OCI-LY1 (cell line): ENCODE measurements around the gene STAG1.

Experiments used
- H2AFZ ChIP-seq: fragments of 200-600 bp; sonication (generic), shearing (Covaris generic); 2 replicates; pipeline ENCODE4 v1.6.0; 2014; ENCODE audit warnings: antibody characterized with exemption, mild to moderate bottlenecking, low read length
- H3F3A ChIP-seq: fragments of 200-600 bp; sonication (generic), shearing (Covaris generic); 2 replicates; pipeline ENCODE4 v1.6.0; 2014; ENCODE audit warnings: mild to moderate bottlenecking, antibody characterized with exemption, low read length, moderate library complexity; ENCODE audit not compliant: insufficient read depth
- H3K27ac ChIP-seq: fragments of 200-600 bp; sonication (generic); 2 replicates; pipeline ENCODE4 v1.5.1; 2014; ENCODE audit warnings: low read length, mixed run types, mild to moderate bottlenecking, low read depth; ENCODE audit not compliant: poor library complexity, severe bottlenecking
- H3K27me3 ChIP-seq: fragments of 200-600 bp; sonication (generic); 2 replicates; pipeline ENCODE4 v1.6.0; 2014; ENCODE audit warnings: antibody characterized with exemption, mild to moderate bottlenecking, low read length, moderate library complexity; ENCODE audit not compliant: insufficient read depth
- H3K36me3 ChIP-seq: fragments of 200-600 bp; sonication (generic); 2 replicates; pipeline ENCODE4 v1.6.1; 2014; ENCODE audit warnings: mild to moderate bottlenecking, antibody characterized with exemption, low read length, moderate library complexity, mixed read lengths; ENCODE audit not compliant: insufficient read depth
- H3K4me1 ChIP-seq: fragments of 200-600 bp; sonication (generic); 2 replicates; pipeline ENCODE4 v1.5.1; 2014; ENCODE audit warnings: mild to moderate bottlenecking, low read length, moderate library complexity; ENCODE audit not compliant: insufficient read depth, severe bottlenecking
- H3K4me2 ChIP-seq: fragments of 200-600 bp; sonication (generic), shearing (Covaris generic); 2 replicates; pipeline ENCODE4 v1.6.1; 2014; ENCODE audit warnings: low read length
- H3K4me3 ChIP-seq: fragments of 200-600 bp; sonication (generic); 2 replicates; pipeline ENCODE4 v1.5.1; 2014; ENCODE audit warnings: low read length, low read depth, mild to moderate bottlenecking, mixed read lengths; ENCODE audit not compliant: poor library complexity, severe bottlenecking
- H3K79me2 ChIP-seq: fragments of 200-600 bp; shearing (Covaris generic); 2 replicates; pipeline ENCODE4 v1.6.1; 2016; ENCODE audit warnings: mixed run types, low read length, mixed read lengths; ENCODE audit not compliant: insufficient read depth
- H3K9ac ChIP-seq: fragments of 200-600 bp; sonication (generic), shearing (Covaris generic); 2 replicates; pipeline ENCODE4 v1.6.1; 2014; ENCODE audit warnings: mild to moderate bottlenecking, low read length, mixed read lengths
- H3K9me2 ChIP-seq: fragments of 200-600 bp; sonication (generic), shearing (Covaris generic); 2 replicates; pipeline ENCODE4 v1.6.1; 2014; ENCODE audit warnings: low read depth, mild to moderate bottlenecking, low read length, mixed read lengths
- H3K9me3 ChIP-seq: fragments of 200-600 bp; shearing (Covaris generic); 2 replicates; pipeline ENCODE4 v1.6.1; 2014; ENCODE audit warnings: low read length, mixed read lengths
- H4K20me1 ChIP-seq: fragments of 200-600 bp; sonication (generic), shearing (Covaris generic); 2 replicates; pipeline ENCODE4 v1.6.0; 2016; ENCODE audit warnings: mild to moderate bottlenecking, low read length; ENCODE audit not compliant: insufficient read depth
- EZH2 ChIP-seq: fragments of 200-600 bp; sonication (generic), shearing (Covaris generic); IDR thresholded peaks from 2 replicates; pipeline ENCODE4 v1.8.0; 2017; ENCODE audit warnings: borderline replicate concordance, mixed run types, mild to moderate bottlenecking, antibody characterized with exemption, low read length, moderate library complexity, mixed read lengths
- TF ChIP-seq, protein P1 (sequence below): fragments of 200-600 bp; sonication (generic), shearing (Covaris generic); IDR thresholded peaks from 2 replicates; pipeline ENCODE4 v1.5.1; 2017; ENCODE audit warnings: mild to moderate bottlenecking, antibody characterized with exemption, low read length, moderate library complexity, mixed read lengths

Gene STAG1

DNA sequence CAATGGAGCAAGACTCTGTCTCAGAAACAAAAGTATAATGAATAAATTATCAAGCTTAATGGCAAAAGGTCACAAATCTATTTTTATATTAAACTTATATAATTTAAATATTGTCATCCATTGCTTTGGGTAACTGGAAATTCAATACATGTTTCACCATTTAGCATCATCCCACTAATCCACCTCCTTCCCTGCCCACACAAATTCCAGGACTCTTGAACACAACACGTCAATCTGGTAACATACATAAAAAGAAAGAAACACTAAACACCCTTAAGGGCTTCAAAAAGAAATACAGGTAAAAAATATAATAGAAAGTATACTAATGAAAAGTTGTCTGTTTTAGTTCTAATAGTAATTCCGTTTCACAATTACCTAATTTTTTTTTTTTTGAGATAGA is 149.4 kb downstream of the STAG1 start:
- Histone ChIP-seq H3K4me3 (no peak overlapping the region), H3K36me3 (no peaks in the 10 kb centered on the region; the same call in 1 of the 2 replicates), H3K9ac (no peak overlapping the region), H3K4me1 (no peaks in the 10 kb centered on the region), H3K9me2 (no peaks in the 10 kb centered on the region), H3K9me3 (no peaks in the 10 kb centered on the region), H4K20me1 (no peaks in the 10 kb centered on the region), H3K27ac (no peak overlapping the region), H3K4me2 (no peak overlapping the region), H2AFZ (no peak overlapping the region), H3K27me3 (no peaks in the 10 kb centered on the region), H3F3A (no peaks in the 10 kb centered on the region), H3K79me2 (no peaks in the 10 kb centered on the region)
- no peak for TF ChIP-seq EZH2
- TF ChIP-seq, protein P1, sequence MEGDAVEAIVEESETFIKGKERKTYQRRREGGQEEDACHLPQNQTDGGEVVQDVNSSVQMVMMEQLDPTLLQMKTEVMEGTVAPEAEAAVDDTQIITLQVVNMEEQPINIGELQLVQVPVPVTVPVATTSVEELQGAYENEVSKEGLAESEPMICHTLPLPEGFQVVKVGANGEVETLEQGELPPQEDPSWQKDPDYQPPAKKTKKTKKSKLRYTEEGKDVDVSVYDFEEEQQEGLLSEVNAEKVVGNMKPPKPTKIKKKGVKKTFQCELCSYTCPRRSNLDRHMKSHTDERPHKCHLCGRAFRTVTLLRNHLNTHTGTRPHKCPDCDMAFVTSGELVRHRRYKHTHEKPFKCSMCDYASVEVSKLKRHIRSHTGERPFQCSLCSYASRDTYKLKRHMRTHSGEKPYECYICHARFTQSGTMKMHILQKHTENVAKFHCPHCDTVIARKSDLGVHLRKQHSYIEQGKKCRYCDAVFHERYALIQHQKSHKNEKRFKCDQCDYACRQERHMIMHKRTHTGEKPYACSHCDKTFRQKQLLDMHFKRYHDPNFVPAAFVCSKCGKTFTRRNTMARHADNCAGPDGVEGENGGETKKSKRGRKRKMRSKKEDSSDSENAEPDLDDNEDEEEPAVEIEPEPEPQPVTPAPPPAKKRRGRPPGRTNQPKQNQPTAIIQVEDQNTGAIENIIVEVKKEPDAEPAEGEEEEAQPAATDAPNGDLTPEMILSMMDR: no peak

DNA sequence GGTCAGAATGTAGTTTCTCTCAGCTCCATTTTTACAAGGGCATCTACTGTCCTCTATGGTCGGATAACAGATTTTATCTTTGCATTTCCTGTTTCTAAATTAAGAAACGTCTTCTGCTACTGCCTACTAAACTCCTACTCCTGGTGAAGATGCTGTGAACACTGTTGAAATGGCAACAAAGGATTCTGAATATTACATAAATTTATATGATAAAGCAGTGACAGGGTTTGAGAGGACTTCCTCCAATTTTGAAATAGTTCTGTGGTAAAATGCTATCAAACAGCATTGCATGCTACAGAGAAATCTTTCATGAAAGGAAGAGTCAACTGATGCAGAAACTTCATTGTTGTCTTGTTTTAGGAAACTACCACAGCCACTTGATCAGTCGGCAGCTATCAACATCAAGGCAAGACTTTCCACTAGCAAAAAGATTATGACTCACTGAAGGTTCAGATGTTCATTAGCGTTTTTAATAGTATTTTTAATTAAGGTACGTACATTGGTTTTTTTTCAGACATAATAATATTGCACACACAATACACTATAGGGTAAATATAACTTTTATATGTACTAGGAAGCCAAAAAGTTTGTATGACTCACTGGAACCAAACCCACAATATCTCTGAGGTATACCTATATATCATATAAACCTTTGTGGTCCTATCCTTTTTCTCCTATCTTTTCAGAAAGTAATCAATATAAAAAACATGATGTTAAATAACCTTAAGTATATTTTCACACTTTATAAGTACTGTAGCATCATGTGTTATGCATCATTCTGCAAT is 156.1 kb downstream of the STAG1 start:
- TF ChIP-seq EZH2: no peak
- TF ChIP-seq, protein P1: no peak
- Histone ChIP-seq H3K9me3 (no peaks in the 10 kb centered on the region), H3K9me2 (no peaks in the 10 kb centered on the region), H3K4me3 (no peak overlapping the region), H3K27ac (peak overlapping the region; percentile 14), H3K4me1 (peaks cover 19% of the 10 kb centered on the region), H3K36me3 (0 out of 2 replicates have a peak, but pooled peaks cover 5% of the 10 kb centered on the region), H4K20me1 (no peaks in the 10 kb centered on the region), H3K27me3 (no peaks in the 10 kb centered on the region), H3K79me2 (no peaks in the 10 kb centered on the region), H3K4me2 (peak overlapping the region; percentile 25), H3F3A (no peaks in the 10 kb centered on the region), H3K9ac (no peak overlapping the region), H2AFZ (no peak overlapping the region)

DNA sequence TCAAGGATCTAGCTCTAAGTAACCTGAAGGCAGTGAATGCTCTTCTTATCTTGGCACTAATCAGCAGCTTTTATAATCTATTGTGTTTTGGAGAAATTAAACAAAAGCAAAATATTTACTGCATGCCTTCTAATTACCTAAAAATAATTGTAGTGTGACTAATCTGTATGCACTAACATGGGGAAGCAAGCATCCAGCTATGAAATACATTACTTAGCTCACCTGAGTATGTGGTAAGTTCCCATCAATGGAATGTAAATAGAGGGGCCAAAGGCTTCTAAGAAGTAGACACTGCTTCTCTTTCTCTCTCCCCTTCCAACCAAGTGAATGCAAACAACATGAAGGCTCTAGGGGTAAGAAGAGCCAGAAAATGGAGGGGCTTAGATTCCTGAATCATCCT is 165.6 kb downstream of the STAG1 start:
- no peaks in the 10 kb centered on the region for H3K9me3 ChIP-seq
- no peaks in the 10 kb centered on the region for H3K9me2 ChIP-seq
- H3K27ac ChIP-seq: no peak overlapping the region
- H4K20me1 ChIP-seq: no peaks in the 10 kb centered on the region
- H3K79me2 ChIP-seq: no peaks in the 10 kb centered on the region
- no peak overlapping the region for H3K4me3 ChIP-seq
- H3K9ac ChIP-seq: no peak overlapping the region
- H3K4me2 ChIP-seq: no peak overlapping the region
- peaks cover 4% of the 10 kb centered on the region; the same call in 1 of the 2 replicates for H3K36me3 ChIP-seq
- TF ChIP-seq EZH2: no peak
- H2AFZ ChIP-seq: no peak overlapping the region
- no peaks in the 10 kb centered on the region for H3K27me3 ChIP-seq
- H3K4me1 ChIP-seq: no peaks in the 10 kb centered on the region
- H3F3A ChIP-seq: no peaks in the 10 kb centered on the region

DNA sequence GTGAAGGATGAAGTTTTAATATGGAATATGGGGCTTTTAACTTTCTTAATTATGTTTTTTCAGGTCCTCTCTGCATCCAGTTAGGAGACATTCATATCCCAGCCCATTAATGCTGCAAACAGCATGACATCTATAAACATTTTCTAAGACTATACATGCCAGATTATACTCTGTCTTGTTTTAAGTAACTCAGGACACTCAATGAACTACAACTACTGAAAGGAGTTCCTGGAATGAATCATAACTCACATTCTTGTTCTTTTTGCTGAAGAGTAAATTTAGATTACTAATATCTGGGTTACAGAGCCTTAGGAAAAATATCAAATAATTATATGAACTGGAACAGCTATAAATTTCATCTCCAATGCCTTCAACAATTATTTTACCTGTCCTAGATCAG is 167.4 kb downstream of the STAG1 start:
- Histone ChIP-seq H3K9ac (no peak overlapping the region), H3K4me3 (no peak overlapping the region), H3K4me1 (no peaks in the 10 kb centered on the region), H4K20me1 (no peaks in the 10 kb centered on the region), H2AFZ (no peak overlapping the region), H3K36me3 (peaks cover 4% of the 10 kb centered on the region; the same call in 1 of the 2 replicates), H3K9me3 (no peaks in the 10 kb centered on the region), H3K4me2 (no peak overlapping the region), H3K27me3 (no peaks in the 10 kb centered on the region), H3K9me2 (no peaks in the 10 kb centered on the region), H3F3A (no peaks in the 10 kb centered on the region), H3K27ac (no peak overlapping the region), H3K79me2 (no peaks in the 10 kb centered on the region)
- TF ChIP-seq EZH2: no peak
- TF ChIP-seq, protein P1: no peak
